GF-D8 (cell line): ENCODE data around the gene SESN3.
"Not testable (repeated sequence)": the region's sequence is repeated elsewhere in the genome, so short reads cannot be mapped to it uniquely, and the experiment has no call there.

Source experiments
- DNase-seq: peaks from one replicate; lab custom pipeline; 2025; lab: John Stamatoyannopoulos, UW

SESN3 gene

GRCh38 chr11:95231127-95231880 is at the start of gene SESN3:
Gene SESN3 (minus strand): TSS chr11:95231202. CDS start chr11:95230860, 342 bp downstream.
- DNase-seq, result no peak

- DNase-seq, result no peak
These were observed 49.2 kb upstream of the SESN3 start for GRCh38 chr11:95279921-95280868.

- no peak for DNase-seq
These were observed 46.9 kb upstream of the SESN3 start for GRCh38 chr11:95277868-95278267.

GRCh38 chr11:95276139-95276538 is 45.1 kb upstream of the SESN3 start:
- no peak for DNase-seq

- not testable (repeated sequence) for DNase-seq
These were observed 42.6 kb upstream of the SESN3 start for GRCh38 chr11:95273618-95274017.

GRCh38 chr11:95269036-95269819 is 38.2 kb upstream of the SESN3 start:
- DNase-seq, result no peak

GRCh38 chr11:95268391-95268790 is 37.4 kb upstream of the SESN3 start:
- DNase-seq, result no peak

- DNase-seq, result no peak
These were observed 36.7 kb upstream of the SESN3 start for GRCh38 chr11:95267601-95268213.

GRCh38 chr11:95266751-95267374 is 35.9 kb upstream of the SESN3 start:
- no peak for DNase-seq

- no peak for DNase-seq
These were observed 33.9 kb upstream of the SESN3 start for GRCh38 chr11:95264881-95265280.

- DNase-seq, result no peak
These were observed 32.2 kb upstream of the SESN3 start for GRCh38 chr11:95262994-95263765.

- no peak for DNase-seq
These were observed 26.5 kb upstream of the SESN3 start for GRCh38 chr11:95257456-95257971.

- peak; percentile 57 for DNase-seq
These were observed 25.3 kb upstream of the SESN3 start for GRCh38 chr11:95256321-95256779.

- DNase-seq, result no peak
These were observed 24.5 kb upstream of the SESN3 start for GRCh38 chr11:95255251-95256145.

- DNase-seq, result no peak
These were observed 23.7 kb upstream of the SESN3 start for GRCh38 chr11:95254716-95255115.

- DNase-seq, result no peak
These were observed 23.2 kb upstream of the SESN3 start for GRCh38 chr11:95254131-95254704.

GRCh38 chr11:95253141-95253540 is 22.1 kb upstream of the SESN3 start:
- no peak for DNase-seq

- DNase-seq, result no peak
These were observed 21.6 kb upstream of the SESN3 start for GRCh38 chr11:95252586-95252985.

- DNase-seq, result not testable (repeated sequence)
These were observed 20.9 kb upstream of the SESN3 start for GRCh38 chr11:95251896-95252295.
